PC-9 (cell line): ENCODE results near the gene CHIA.

Experiments
- CTCF ChIP-seq: fragments of 200-600 bp; sonication (generic); conservative IDR thresholded peaks from 2 replicates; pipeline ENCODE4 v1.6.1; 2017; ENCODE audit warnings: mixed run types, antibody characterized with exemption, mild to moderate bottlenecking, moderate library complexity
- EZH2 ChIP-seq: fragments of 200-600 bp; sonication (generic); IDR thresholded peaks from 2 replicates; pipeline ENCODE4 v1.8.0; 2017; ENCODE audit warnings: antibody characterized with exemption, low read depth

- TF ChIP-seq EZH2 (no peak), CTCF (no peak)
These were observed 78.5 kb downstream of the CHIA start for GRCh38 chr1:111369177-111369576.
